WERI-Rb-1 (cell line): Measurements from ENCODE around the gene C4BPA.

Source experiments
- DNase-seq: peaks from one replicate; pipeline ENCODE4 v3.0.0-alpha.2; 2020
- H3K27ac ChIP-seq: fragments of 250-450 bp; sonication (Bioruptor Pico); 2 replicates; pipeline ENCODE4 v1.5.1; 2020; ENCODE audit warnings: mild to moderate bottlenecking, moderate library complexity
- H3K27me3 ChIP-seq: fragments of 250-450 bp; sonication (Bioruptor Pico); 2 replicates; pipeline ENCODE4 v1.5.1; 2021; ENCODE audit warnings: mild to moderate bottlenecking, low read depth, moderate library complexity; ENCODE audit not compliant: insufficient read depth, severe bottlenecking
- H3K36me3 ChIP-seq: fragments of 250-450 bp; sonication (Bioruptor Pico); 2 replicates; pipeline ENCODE4 v1.5.1; 2020; ENCODE audit warnings: mild to moderate bottlenecking, moderate library complexity
- H3K4me3 ChIP-seq: 2 replicates; pipeline ENCODE4 v1.5.1; 2011; ENCODE audit warnings: low read depth, mild to moderate bottlenecking, control low read depth, low read length
- H3K9me3 ChIP-seq: fragments of 250-450 bp; sonication (Bioruptor Pico); 2 replicates; pipeline ENCODE4 v1.5.1; 2021; ENCODE audit warnings: mild to moderate bottlenecking, moderate library complexity; ENCODE audit not compliant: severe bottlenecking
- CTCF ChIP-seq: IDR thresholded peaks from 2 replicates; pipeline ENCODE4 v1.5.1; 2011; ENCODE audit warnings: low read depth, mild to moderate bottlenecking, control low read depth, inconsistent platforms, low read length

Gene C4BPA

GRCh38 chr1:207156826-207157225 lies 52.8 kb downstream of the C4BPA start:
- no peak overlapping the region for H3K4me3 ChIP-seq
- H3K27ac ChIP-seq: no peak overlapping the region
- H3K9me3 ChIP-seq: peaks cover 5% of the 10 kb centered on the region
- no peak for DNase-seq
- peaks cover 87% of the 10 kb centered on the region for H3K27me3 ChIP-seq
- no peaks in the 10 kb centered on the region for H3K36me3 ChIP-seq
- no peak for TF ChIP-seq CTCF

GRCh38 chr1:207164086-207164485 lies 60.1 kb downstream of the C4BPA start:
- H3K27ac ChIP-seq: no peak overlapping the region
- no peak overlapping the region for H3K4me3 ChIP-seq
- H3K27me3 ChIP-seq: peaks cover 100% of the 10 kb centered on the region
- no peaks in the 10 kb centered on the region for H3K9me3 ChIP-seq
- no peak for DNase-seq
- TF ChIP-seq CTCF: no peak
- no peaks in the 10 kb centered on the region for H3K36me3 ChIP-seq

- TF ChIP-seq CTCF: no peak
- H3K9me3 ChIP-seq: no peaks in the 10 kb centered on the region
- peaks cover 98% of the 10 kb centered on the region for H3K27me3 ChIP-seq
- DNase-seq: no peak
- no peaks in the 10 kb centered on the region for H3K36me3 ChIP-seq
- no peak overlapping the region for H3K4me3 ChIP-seq
- H3K27ac ChIP-seq: no peak overlapping the region
These were observed 68.3 kb downstream of the C4BPA start for GRCh38 chr1:207172321-207172720.

GRCh38 chr1:207172885-207173284 lies 68.9 kb downstream of the C4BPA start:
- Histone ChIP-seq H3K36me3 (no peaks in the 10 kb centered on the region), H3K4me3 (no peak overlapping the region), H3K9me3 (no peaks in the 10 kb centered on the region), H3K27me3 (peaks cover 98% of the 10 kb centered on the region), H3K27ac (no peak overlapping the region)
- TF ChIP-seq CTCF: no peak
- no peak for DNase-seq

GRCh38 chr1:207173396-207173795 lies 69.4 kb downstream of the C4BPA start:
- peaks cover 98% of the 10 kb centered on the region for H3K27me3 ChIP-seq
- H3K9me3 ChIP-seq: no peaks in the 10 kb centered on the region
- TF ChIP-seq CTCF: no peak
- H3K27ac ChIP-seq: no peak overlapping the region
- no peak for DNase-seq
- H3K4me3 ChIP-seq: no peak overlapping the region
- H3K36me3 ChIP-seq: no peaks in the 10 kb centered on the region

GRCh38 chr1:207174913-207175312 lies 70.9 kb downstream of the C4BPA start:
- no peak for TF ChIP-seq CTCF
- Histone ChIP-seq H3K36me3 (no peaks in the 10 kb centered on the region), H3K4me3 (no peak overlapping the region), H3K9me3 (no peaks in the 10 kb centered on the region), H3K27me3 (peaks cover 98% of the 10 kb centered on the region), H3K27ac (no peak overlapping the region)
- DNase-seq: no peak
